ENCODE data around the gene DPF3.

Gene DPF3

GRCh38 chr14:72800848-72801370 is 93.0 kb downstream of the DPF3 start:
- DNase-seq (ENCODE audit: low spot score) = no peak

- DNase-seq (ENCODE audit: low spot score) = no peak
Observed at GRCh38 chr14:72800296-72800695, 93.6 kb downstream of the DPF3 start.

GRCh38 chr14:72796935-72797334 is 97.0 kb downstream of the DPF3 start:
- no peak for DNase-seq (ENCODE audit: low spot score)

GRCh38 chr14:72793156-72793939 is 100.6 kb downstream of the DPF3 start:
- no peak for DNase-seq (ENCODE audit: low spot score)

GRCh38 chr14:72792051-72792788 is 101.7 kb downstream of the DPF3 start:
- no peak for DNase-seq (ENCODE audit: low spot score)

GRCh38 chr14:72790887-72791566 is 102.9 kb downstream of the DPF3 start:
- no peak for DNase-seq (ENCODE audit: low spot score)

GRCh38 chr14:72788972-72789728 is 104.8 kb downstream of the DPF3 start:
- DNase-seq (ENCODE audit: low spot score) = no peak

GRCh38 chr14:72788255-72788654 is 105.6 kb downstream of the DPF3 start:
- no peak for DNase-seq (ENCODE audit: low spot score)

- DNase-seq (ENCODE audit: low spot score) = no peak
Observed at GRCh38 chr14:72787841-72788240, 106.1 kb downstream of the DPF3 start.

- DNase-seq (ENCODE audit: low spot score) = no peak
Observed at GRCh38 chr14:72786378-72787350, 107.2 kb downstream of the DPF3 start.

GRCh38 chr14:72783741-72784140 is 110.2 kb downstream of the DPF3 start:
- DNase-seq (ENCODE audit: low spot score) = no peak

- DNase-seq (ENCODE audit: low spot score) = no peak
Observed at GRCh38 chr14:72782817-72783216, 111.1 kb downstream of the DPF3 start.

GRCh38 chr14:72781561-72782508 is 112.1 kb downstream of the DPF3 start:
- peak; percentile 45 for DNase-seq (ENCODE audit: low spot score)

- DNase-seq (ENCODE audit: low spot score) = no peak
Observed at GRCh38 chr14:72780751-72781150, 113.2 kb downstream of the DPF3 start.

GRCh38 chr14:72779679-72780078 is 114.2 kb downstream of the DPF3 start:
- no peak for DNase-seq (ENCODE audit: low spot score)

GRCh38 chr14:72777636-72778035 is 116.3 kb downstream of the DPF3 start:
- no peak for DNase-seq (ENCODE audit: low spot score)

- DNase-seq (ENCODE audit: low spot score) = no peak
Observed at GRCh38 chr14:72776701-72777261, 117.1 kb downstream of the DPF3 start.

GRCh38 chr14:72775923-72776554 is 117.9 kb downstream of the DPF3 start:
- DNase-seq (ENCODE audit: low spot score) = no peak

Data from kidney capillary endothelial cell (primary cell).